Measurements from ENCODE around the gene SEZ6L.

The SEZ6L gene

GRCh38 chr22:26289611-26290101 lies 120.4 kb downstream of the SEZ6L start:
- Histone ChIP-seq H3K4me2 (ENCODE audit: low read depth, low read length, poor library complexity, severe bottlenecking) (no peak overlapping the region), H3K27me3 (ENCODE audit: insufficient read depth, low read length, poor library complexity, severe bottlenecking) (no peaks in the 10 kb centered on the region)

GRCh38 chr22:26291940-26292666 lies 122.8 kb downstream of the SEZ6L start:
- Histone ChIP-seq H3K9me2 (replicated peaks; ENCODE audit: low read depth, low read length) (no peaks in the 10 kb centered on the region), H3K9me3 (ENCODE audit: insufficient read depth, low read depth, low read length) (no peaks in the 10 kb centered on the region), H3K79me2 (ENCODE audit: insufficient read depth, low read length) (no peaks in the 10 kb centered on the region), H4K20me1 (ENCODE audit: insufficient read depth, low read length, poor library complexity, severe bottlenecking) (no peaks in the 10 kb centered on the region), H2AFZ (ENCODE audit: low read length) (no peak overlapping the region), H3K4me1 (ENCODE audit: insufficient read depth, low read length, poor library complexity, severe bottlenecking) (peaks cover 7% of the 10 kb centered on the region), H3K36me3 (ENCODE audit: insufficient read depth, low read length) (no peaks in the 10 kb centered on the region), H3K9ac (ENCODE audit: low read depth, low read length, poor library complexity, severe bottlenecking) (no peak overlapping the region), H3K27me3 (ENCODE audit: insufficient read depth, low read length, poor library complexity, severe bottlenecking) (no peaks in the 10 kb centered on the region), H3F3A (ENCODE audit: low read depth) (no peaks in the 10 kb centered on the region), H3K4me2 (ENCODE audit: low read depth, low read length, poor library complexity, severe bottlenecking) (no peak overlapping the region), H3K4me3 (ENCODE audit: low read length, poor library complexity, severe bottlenecking) (no peak overlapping the region)
- TF ChIP-seq CTCF (conservative IDR thresholded peaks at IDR 0.05; ENCODE audit: low read length) (no peak), EZH2phosphoT487 (IDR thresholded peaks at IDR 0.05; ENCODE audit: borderline replicate concordance) (no peak)

More at GRCh38 chr22:26289611-26290101, 120.4 kb downstream of the SEZ6L start:
- no peaks in the 10 kb centered on the region for H3K79me2 ChIP-seq (ENCODE audit: insufficient read depth, low read length)
- TF ChIP-seq CTCF (conservative IDR thresholded peaks at IDR 0.05; ENCODE audit: low read length), result no peak
- no peak for TF ChIP-seq EZH2phosphoT487 (IDR thresholded peaks at IDR 0.05; ENCODE audit: borderline replicate concordance)
- no peaks in the 10 kb centered on the region for H3K9me2 ChIP-seq (replicated peaks; ENCODE audit: low read depth, low read length)
- no peak overlapping the region for H3K4me3 ChIP-seq (ENCODE audit: low read length, poor library complexity, severe bottlenecking)
- no peaks in the 10 kb centered on the region for H3K9me3 ChIP-seq (ENCODE audit: insufficient read depth, low read depth, low read length)
- H3K4me1 ChIP-seq (ENCODE audit: insufficient read depth, low read length, poor library complexity, severe bottlenecking), result peaks cover 5% of the 10 kb centered on the region
- no peaks in the 10 kb centered on the region for H3K36me3 ChIP-seq (ENCODE audit: insufficient read depth, low read length)
- H3F3A ChIP-seq (ENCODE audit: low read depth), result no peaks in the 10 kb centered on the region
- no peak overlapping the region for H3K9ac ChIP-seq (ENCODE audit: low read depth, low read length, poor library complexity, severe bottlenecking)
- no peak overlapping the region for H2AFZ ChIP-seq (ENCODE audit: low read length)
- no peaks in the 10 kb centered on the region for H4K20me1 ChIP-seq (ENCODE audit: insufficient read depth, low read length, poor library complexity, severe bottlenecking)

GRCh38 chr22:26292667-26292995 lies 123.4 kb downstream of the SEZ6L start:
- peaks cover 7% of the 10 kb centered on the region for H3K4me1 ChIP-seq (ENCODE audit: insufficient read depth, low read length, poor library complexity, severe bottlenecking)
- H3F3A ChIP-seq (ENCODE audit: low read depth), result no peaks in the 10 kb centered on the region
- no peak overlapping the region for H3K4me2 ChIP-seq (ENCODE audit: low read depth, low read length, poor library complexity, severe bottlenecking)
- no peak overlapping the region for H2AFZ ChIP-seq (ENCODE audit: low read length)
- H3K36me3 ChIP-seq (ENCODE audit: insufficient read depth, low read length), result no peaks in the 10 kb centered on the region
- no peaks in the 10 kb centered on the region for H3K9me2 ChIP-seq (replicated peaks; ENCODE audit: low read depth, low read length)
- H4K20me1 ChIP-seq (ENCODE audit: insufficient read depth, low read length, poor library complexity, severe bottlenecking), result no peaks in the 10 kb centered on the region
- TF ChIP-seq CTCF (conservative IDR thresholded peaks at IDR 0.05; ENCODE audit: low read length), result no peak
- no peak for TF ChIP-seq EZH2phosphoT487 (IDR thresholded peaks at IDR 0.05; ENCODE audit: borderline replicate concordance)
- H3K79me2 ChIP-seq (ENCODE audit: insufficient read depth, low read length), result no peaks in the 10 kb centered on the region
- no peaks in the 10 kb centered on the region for H3K9me3 ChIP-seq (ENCODE audit: insufficient read depth, low read depth, low read length)
- no peak overlapping the region for H3K9ac ChIP-seq (ENCODE audit: low read depth, low read length, poor library complexity, severe bottlenecking)
- no peak overlapping the region for H3K4me3 ChIP-seq (ENCODE audit: low read length, poor library complexity, severe bottlenecking)
- H3K27me3 ChIP-seq (ENCODE audit: insufficient read depth, low read length, poor library complexity, severe bottlenecking), result no peaks in the 10 kb centered on the region

Data from Loucy (cell line).